ENCODE measurements around the gene CTNNA2.

- TF ChIP-seq, protein P1, sequence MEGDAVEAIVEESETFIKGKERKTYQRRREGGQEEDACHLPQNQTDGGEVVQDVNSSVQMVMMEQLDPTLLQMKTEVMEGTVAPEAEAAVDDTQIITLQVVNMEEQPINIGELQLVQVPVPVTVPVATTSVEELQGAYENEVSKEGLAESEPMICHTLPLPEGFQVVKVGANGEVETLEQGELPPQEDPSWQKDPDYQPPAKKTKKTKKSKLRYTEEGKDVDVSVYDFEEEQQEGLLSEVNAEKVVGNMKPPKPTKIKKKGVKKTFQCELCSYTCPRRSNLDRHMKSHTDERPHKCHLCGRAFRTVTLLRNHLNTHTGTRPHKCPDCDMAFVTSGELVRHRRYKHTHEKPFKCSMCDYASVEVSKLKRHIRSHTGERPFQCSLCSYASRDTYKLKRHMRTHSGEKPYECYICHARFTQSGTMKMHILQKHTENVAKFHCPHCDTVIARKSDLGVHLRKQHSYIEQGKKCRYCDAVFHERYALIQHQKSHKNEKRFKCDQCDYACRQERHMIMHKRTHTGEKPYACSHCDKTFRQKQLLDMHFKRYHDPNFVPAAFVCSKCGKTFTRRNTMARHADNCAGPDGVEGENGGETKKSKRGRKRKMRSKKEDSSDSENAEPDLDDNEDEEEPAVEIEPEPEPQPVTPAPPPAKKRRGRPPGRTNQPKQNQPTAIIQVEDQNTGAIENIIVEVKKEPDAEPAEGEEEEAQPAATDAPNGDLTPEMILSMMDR (IDR thresholded peaks at IDR 0.05) = no peak
- TF ChIP-seq SIN3A (IDR thresholded peaks at IDR 0.05; ENCODE audit: borderline replicate concordance, insufficient read depth, low read depth, low read length) (no peak), POLR2AphosphoS5 (IDR thresholded peaks at IDR 0.05; ENCODE audit: low read depth, low read length) (no peak), TCF7L2 (IDR thresholded peaks at IDR 0.05; ENCODE audit: low read depth, low read length) (no peak)
- TF ChIP-seq, protein P2, sequence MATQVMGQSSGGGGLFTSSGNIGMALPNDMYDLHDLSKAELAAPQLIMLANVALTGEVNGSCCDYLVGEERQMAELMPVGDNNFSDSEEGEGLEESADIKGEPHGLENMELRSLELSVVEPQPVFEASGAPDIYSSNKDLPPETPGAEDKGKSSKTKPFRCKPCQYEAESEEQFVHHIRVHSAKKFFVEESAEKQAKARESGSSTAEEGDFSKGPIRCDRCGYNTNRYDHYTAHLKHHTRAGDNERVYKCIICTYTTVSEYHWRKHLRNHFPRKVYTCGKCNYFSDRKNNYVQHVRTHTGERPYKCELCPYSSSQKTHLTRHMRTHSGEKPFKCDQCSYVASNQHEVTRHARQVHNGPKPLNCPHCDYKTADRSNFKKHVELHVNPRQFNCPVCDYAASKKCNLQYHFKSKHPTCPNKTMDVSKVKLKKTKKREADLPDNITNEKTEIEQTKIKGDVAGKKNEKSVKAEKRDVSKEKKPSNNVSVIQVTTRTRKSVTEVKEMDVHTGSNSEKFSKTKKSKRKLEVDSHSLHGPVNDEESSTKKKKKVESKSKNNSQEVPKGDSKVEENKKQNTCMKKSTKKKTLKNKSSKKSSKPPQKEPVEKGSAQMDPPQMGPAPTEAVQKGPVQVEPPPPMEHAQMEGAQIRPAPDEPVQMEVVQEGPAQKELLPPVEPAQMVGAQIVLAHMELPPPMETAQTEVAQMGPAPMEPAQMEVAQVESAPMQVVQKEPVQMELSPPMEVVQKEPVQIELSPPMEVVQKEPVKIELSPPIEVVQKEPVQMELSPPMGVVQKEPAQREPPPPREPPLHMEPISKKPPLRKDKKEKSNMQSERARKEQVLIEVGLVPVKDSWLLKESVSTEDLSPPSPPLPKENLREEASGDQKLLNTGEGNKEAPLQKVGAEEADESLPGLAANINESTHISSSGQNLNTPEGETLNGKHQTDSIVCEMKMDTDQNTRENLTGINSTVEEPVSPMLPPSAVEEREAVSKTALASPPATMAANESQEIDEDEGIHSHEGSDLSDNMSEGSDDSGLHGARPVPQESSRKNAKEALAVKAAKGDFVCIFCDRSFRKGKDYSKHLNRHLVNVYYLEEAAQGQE (IDR thresholded peaks at IDR 0.05; ENCODE audit: insufficient read depth in 1 of 2, low read depth in 2 of 2, low read length in 1 of 2) = no peak
Measured at GRCh38 chr2:80058562-80058961, 545.7 kb downstream of the CTNNA2 start.

Measured in Panc1 (cell line).